GM19238 (cell line): ENCODE results near the gene CHORDC1.
A peak's percentile ranks its signal among the peaks of the same experiment; 100 is the strongest.
"Not testable (repeated sequence)": the region's sequence is repeated elsewhere in the genome, so short reads cannot be mapped to it uniquely, and the experiment has no call there.

ENCODE experiments used
- DNase-seq: peaks from one replicate; pipeline ENCODE4 v3.0.0; 2011; ENCODE audit warnings: low spot score; ENCODE audit not compliant: insufficient read length

The CHORDC1 gene

DNA sequence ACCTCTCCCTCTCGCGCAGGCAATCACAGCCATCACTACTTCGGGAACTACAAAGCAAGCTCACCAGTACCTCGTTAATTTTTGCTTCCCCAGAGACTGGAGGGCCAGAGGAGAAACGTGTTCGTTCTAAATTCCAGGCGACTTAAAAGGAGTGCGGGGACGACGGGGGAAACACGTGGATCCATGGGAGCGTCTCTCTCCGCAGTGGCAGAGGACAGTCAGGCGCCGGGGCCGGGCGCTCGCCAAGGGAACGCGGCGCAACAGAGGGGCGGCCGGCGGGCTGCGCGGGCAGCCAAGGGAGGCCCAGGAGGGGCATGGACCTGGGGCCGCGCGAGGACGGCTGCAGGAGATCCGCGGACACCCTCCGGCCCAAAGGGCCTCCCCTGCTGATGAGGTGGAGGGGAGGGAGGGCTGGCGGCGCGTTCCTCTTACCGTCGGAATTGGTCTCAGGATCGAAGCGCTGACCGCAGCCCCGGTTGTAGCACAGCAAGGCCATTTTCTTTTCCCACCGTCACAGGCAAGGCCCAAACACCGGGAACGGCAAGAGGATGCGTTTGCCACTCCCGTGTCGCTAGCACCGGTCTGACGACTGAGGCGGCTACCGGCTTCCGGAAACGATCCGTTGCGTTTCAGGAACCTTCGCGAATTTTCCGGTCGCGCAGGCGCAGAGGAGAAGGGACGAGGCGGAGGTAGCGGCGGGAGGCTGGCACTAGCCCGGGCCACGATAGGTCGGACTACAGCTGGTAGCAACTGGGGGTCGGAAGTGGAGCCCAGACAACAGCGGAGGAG, at the start of gene CHORDC1:
CHORDC1 (minus strand) TSS at position 591 of the 789 bp plus-strand sequence; CDS start at position 496, 95 bp downstream.
- DNase-seq, result peak; percentile 81

DNA sequence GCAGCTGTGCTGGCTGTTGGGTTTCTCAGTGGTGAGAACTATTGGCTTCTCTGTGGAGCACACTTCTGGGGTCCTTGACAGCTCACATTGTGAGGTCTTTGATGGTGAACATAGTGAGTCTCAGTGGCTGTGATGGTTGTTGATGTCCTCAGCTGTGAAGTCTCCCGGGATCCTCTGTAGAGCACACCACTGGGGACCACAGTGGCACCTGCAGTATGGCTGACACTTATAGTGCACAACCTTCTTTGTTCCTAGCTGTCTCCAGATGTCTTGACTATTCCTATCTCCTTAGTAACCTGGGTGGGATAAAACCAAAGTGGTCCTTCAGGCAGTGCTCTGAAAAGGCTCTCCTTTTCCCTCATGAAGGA, 34.3 kb upstream of the CHORDC1 start:
- DNase-seq, result no peak

DNA sequence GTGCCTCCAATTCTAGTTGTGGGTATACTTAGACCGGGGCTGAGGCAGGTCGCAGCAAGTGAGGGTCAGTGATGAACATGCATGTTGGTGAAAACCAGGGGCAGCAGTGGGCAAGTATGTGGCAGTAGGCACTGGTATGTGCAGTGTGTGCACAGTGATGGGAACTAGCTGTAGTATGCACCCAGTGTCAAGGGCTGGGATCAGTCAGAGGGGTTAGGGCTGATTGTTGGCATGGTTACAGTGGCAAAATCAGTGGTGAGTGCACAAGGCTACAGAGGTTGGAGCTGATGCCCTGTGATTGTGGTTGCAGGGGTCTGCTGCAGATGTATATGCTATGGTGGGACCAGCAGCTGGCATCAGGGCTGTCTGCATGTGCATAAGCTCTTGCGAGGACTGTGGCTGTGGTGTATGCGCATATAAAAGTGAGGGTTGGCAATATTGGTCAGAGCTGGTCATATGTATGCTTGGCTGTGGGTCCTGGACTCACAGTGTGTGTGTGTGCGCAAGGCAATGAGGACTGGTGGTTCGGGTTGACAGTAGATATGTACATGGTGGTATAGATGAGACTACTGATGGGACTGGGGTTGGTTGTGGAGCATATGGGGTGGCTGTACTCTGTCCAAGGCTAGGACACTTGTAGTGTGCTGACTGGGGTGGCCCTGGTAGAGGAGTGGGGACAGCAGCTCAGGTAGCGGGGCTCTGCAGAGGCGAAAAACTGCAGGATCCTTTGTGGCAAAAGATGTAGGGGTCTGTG, 33.7 kb upstream of the CHORDC1 start:
- no peak for DNase-seq

DNA sequence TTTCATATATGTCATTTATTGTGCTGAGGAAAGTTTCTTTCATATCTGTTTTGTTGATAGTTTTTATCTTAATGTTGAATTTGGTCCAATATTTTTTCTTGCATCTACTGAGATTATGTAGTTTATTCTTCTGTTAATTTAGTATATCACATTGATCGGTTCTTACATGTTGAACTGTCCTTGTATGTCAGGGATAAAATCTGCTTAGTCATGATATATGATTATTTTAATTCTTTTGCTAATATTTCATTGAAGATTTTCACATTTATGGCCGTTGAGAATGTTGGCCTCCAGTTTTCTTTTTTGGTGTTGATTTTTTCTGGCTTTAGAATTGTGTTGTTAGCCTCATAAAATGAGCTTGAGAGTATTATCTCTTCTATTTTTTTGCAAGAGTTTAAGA, 31.2 kb upstream of the CHORDC1 start:
- no peak for DNase-seq

DNA sequence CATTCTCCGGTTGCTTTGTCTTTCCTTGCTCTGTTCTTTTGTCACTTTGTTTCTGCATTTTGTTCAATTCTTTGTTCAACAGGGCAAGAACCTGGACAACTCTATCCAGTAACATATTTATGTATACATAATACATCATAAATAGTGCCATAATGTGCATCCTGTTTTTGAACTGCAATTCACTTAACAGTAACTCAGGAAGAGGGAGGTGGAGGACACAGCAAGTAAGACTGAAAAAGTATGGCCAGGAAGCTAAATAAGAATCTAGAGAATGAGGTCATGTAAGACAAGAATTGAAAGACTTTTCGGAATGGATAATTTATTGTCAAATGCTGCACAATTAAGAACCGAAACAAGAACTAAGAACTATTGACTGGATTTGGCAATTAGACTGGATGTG, 29.2 kb upstream of the CHORDC1 start:
- no peak for DNase-seq

DNA sequence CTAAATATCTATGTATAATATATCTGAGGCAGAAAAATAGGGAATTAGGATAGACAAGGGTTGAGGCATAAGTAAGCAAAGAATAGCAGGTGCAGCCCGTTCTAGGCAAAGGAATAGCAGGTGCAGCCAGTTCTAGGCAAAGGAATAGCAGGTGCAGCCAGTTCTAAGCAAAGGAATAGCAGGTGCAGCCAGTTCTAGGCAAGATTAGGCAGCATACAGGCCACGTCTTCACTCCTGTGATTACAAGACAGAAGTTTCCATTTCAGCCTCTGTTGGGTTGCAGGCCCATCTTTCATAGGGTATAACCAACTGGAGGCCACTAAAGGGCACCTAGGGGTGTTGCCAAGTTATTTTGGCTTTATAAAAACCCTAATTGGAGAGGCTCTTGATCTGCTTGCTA, 28.8 kb upstream of the CHORDC1 start:
- no peak for DNase-seq

DNA sequence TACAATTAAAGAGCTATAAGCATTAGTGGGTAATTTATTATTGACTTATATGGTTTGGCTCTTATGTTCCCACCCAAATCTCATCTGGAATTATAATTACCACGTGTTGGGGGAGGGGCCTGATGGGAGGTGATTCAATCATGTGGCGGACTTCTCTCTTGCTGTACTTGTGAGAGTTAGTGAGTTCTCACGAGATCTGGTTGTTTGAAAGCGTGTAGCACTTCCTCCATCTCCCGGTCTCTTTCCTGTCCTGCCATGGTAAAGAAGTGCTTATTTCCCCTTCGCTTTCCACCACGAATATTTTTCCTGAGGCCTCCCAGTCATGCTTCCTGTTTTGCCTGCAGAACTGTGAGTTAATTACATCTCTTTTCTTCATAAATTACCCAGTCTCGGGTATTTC, 28.1 kb upstream of the CHORDC1 start:
- no peak for DNase-seq

DNA sequence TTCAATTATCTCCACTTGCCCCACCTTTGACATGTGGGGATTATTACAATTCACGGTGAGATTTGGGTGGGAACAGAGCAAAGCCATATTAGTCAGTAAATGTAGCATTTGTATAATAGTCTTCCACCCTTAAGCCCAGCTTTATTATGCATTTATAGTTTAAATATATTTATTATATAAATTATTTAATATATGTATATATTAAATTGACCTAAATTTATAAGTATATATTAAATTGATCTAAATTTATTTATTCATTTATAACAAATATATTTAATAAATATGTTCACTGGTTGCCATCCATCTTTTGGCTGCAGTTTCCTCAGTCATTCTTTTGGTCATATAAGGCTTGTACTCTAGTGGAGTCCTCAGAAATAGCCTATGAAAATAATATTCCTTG, 23.6 kb upstream of the CHORDC1 start:
- DNase-seq, result no peak

DNA sequence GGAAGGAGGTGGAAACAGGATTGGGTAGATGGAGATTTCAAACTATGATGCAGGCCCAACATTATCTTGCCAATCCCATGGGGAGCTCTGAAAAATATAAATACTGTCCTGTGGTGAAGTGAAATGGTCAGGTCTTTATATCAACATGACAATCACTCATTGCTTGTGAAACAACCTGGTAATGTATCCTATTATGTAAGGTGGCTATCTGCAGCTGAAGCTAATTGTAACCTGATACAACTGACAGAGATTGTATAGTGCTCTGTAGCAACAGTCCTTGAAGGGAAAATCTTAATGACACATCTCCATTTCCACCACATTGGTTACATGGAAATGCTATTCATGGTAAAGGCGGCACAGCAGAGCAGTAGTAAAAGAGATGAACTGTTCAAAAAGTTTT, 20.7 kb upstream of the CHORDC1 start:
- DNase-seq, result no peak

DNA sequence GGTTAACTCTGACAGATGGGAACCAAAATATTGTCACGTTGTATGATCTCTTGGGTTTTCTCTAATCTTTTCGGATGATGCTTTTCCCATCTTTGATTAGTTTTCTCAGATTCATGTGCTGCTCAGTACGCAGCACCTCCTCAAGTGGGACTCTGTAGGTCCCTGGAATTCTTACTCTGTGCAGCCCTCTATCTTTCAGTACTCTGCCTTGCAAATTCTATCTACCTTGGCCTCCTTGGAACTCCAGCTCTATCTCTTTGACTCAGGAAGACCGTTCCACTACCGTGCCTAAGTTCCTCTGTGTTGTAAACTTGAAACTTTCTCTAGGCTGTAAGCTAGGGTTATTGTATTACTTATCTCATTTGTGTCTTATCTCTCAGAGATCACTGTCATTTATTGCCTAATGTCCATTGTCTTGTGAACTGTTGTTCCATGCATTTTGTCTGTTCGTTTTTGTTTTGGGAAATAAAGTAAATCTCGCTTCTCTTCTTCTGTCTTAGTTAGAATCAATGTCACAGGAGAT, 20.1 kb upstream of the CHORDC1 start:
- DNase-seq, result no peak

DNA sequence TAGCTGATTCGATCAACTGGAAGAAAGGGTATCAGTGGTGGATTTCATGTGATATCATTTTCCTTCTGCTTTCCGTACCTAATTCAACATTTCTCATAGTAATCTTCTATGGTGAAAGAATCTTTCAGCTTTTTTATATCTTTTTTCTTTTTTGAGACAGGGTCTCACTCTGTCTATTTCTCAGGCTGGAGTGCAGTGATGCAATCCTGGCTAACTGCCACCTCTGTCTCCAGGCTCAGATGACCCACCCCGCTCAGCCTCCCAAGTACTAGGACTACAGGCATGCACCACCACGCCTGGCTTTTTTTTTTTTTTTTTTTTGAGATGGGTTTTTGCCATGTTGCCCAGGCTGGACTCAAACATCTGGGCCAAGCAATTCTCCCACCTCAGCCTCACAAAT, 18.6 kb upstream of the CHORDC1 start:
- no peak for DNase-seq

DNA sequence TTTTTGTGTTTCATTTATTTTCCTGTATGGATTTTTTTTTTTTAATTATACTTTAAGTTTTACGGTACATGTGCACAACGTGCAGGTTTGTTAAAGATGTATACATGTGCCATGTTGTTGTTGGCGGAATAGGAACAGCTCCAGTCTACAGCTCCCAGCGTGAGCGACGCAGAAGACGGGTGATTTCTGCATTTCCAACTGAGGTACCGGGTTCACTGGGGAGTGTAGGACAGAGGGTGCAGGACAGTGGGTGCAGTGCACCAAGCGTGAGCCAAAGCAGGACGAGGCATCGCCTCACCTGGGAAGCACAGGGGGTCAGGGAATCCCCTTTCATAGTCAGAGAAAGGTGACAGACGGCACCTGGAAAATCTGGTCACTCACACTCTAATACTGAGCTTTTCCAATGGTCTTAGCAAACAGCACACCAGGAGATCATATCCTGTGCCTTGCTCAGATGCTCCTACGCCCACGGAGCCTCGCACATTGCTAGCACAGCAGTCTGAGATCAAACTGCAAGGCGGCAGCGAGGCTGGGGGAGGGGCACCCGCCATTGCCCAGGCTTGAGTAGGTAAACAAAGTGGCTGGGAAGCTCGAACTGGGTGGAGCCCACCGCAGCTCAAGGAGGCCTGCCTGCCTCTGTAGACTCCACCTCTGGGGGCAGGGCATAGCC, 17.3 kb upstream of the CHORDC1 start:
- DNase-seq, result not testable (repeated sequence)

DNA sequence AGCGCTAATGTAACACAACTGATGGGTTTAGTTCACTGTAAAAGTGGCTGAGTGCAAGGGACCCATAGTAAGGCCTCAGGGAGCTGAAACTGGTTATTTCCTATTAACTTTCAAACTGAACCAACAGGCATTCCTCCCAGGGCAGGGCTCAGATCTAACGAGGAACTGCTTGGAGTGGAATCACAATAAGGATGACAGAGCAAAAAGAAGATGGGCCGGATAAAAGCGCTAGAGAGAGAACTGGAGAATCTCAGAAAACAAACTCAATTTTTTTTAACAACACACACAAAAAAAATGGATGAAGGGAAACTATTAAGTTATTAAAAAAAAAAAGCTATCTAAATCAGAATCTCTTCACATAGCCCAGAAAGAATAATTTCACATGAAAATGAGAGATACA, 14.2 kb upstream of the CHORDC1 start:
- DNase-seq, result no peak

DNA sequence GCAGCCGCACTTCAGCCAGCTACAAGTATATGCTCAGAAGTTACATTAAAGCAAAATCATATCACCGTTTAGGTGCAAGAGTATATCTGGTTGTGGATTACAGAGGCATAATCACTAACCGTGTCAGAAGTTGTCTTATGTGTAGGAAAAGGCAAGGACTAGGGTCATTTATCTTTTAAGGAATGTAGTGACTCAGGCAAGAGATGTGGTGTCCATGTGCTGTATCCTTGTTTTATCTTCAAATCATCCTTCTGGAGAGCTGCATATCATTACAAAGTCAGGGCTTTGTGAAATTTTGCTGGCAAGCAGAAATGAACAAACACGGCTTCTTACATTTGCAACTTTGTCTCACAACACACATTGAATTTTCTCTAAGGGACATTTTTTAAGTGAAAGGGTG, 12.7 kb upstream of the CHORDC1 start:
- DNase-seq, result no peak

DNA sequence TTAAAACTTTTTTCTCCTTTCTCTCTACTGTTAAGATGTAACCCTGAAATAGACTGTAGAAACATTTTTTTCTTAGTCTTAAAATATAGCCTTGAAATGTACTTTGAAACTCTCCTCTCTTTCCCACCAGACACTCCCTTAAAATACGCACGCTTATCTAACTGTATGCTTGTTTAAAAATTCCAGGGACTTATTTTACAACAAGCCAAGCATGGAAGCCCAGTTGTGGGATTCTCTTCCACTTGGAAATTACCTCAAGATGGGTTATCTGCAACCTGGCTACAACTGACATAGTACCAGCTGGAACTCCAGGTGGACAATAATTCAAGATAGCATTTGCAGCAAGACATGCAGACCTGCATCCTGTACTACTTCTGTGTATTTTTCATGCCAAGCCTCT, 12.1 kb upstream of the CHORDC1 start:
- no peak for DNase-seq

DNA sequence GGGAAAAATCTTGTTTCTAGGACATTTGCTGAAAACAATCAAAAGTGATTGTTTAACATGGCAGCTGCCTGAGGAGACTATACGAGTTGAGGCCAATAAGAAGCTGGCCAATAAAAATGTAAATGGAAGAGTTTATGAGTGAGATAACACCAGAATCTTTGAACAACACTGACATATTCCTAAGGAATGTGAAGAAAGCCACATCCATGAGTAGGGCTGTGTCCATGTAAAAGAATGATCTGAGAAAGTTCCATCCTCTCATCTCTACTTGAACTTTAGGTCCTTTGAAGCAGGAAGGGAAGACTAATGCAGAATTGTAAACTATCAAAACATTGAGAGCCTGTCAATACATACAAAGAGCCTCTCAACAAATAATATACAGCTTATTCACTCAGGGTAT, 6.9 kb upstream of the CHORDC1 start:
- no peak for DNase-seq

DNA sequence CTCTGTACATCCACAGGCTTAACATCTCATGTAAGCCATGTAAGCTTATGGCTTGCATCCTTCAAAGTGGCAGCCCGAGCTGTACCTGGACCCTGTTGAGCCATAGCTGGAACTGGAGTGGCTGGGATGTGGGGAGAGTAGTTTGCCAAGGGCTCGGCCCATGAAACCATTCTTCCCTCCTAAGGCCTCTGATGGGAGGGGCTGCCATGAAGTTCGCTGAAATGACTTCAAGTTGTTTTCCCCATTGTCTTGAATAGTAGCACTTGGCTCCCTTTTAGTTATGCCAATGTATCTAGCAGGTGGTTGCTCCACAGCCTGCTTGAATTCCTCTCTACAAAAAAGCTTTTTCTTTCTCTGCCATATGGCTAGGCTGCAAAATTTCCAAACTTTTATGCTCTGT, 5.2 kb upstream of the CHORDC1 start:
- no peak for DNase-seq

DNA sequence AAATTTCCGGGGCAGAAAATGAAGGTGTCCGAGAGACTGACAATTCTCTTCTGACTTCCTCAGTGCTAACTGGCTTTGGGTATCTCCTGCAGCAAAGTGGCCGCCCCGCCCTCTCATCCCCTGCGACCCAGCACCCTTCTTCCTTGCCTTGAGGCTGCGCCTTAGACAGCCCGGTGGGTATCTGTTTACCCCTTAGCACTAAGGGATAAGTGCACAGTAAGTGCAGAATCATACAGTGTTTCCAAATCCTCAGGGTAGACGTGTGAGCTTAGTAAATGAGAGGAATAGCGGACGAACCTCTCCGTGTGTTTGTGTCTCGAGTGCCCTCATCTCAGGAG, 368 bp upstream of the CHORDC1 start:
- DNase-seq, result no peak

DNA sequence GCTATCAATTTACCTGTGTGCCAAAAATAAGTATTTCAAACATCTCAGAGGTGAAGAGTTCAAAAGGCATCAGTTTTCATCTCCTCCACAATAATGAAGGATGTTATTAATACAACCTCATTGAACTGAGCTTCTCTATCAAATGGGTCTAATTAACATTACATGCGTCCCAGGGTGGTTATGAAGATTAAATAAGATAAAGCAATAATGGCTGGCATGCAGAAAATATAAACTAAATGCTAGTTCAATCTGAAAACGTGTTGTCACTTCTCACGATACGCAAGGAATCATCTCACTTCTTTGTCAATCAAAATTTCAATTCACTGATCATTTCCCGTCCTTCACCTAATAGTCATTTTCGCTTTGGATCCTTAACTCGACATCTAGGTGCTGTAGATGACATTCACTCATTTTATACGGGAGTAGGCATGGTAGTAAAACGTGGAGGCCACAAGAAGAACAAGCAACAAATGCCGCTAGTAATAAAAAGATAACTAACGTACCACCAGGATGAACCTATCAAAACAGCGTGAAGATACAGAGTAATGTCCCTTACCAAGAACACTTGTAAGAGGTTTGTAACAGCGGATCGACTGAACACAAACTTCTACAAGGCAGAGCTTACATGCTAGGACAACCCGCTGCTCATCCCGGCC, 918 bp downstream of the CHORDC1 start:
- peak; percentile 10 for DNase-seq

DNA sequence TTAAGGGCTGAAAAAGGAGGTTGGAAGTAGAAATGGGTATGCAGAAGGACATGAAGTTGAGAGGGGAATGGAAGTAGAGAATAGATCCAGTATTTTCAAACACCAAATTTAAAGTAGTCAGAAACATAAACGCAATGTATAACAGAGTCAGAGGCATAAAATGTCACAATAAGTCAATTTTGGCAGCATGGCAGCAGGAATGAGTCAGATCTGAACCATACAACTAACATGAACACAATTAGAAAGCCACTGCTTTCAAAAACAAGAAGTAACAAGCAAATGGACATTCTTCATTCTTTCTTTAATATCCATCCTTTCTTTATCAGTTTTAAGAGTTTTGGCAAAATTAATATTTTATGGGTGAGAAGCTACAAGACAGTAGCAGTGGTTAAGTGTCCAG, 2.5 kb downstream of the CHORDC1 start:
- DNase-seq, result no peak

DNA sequence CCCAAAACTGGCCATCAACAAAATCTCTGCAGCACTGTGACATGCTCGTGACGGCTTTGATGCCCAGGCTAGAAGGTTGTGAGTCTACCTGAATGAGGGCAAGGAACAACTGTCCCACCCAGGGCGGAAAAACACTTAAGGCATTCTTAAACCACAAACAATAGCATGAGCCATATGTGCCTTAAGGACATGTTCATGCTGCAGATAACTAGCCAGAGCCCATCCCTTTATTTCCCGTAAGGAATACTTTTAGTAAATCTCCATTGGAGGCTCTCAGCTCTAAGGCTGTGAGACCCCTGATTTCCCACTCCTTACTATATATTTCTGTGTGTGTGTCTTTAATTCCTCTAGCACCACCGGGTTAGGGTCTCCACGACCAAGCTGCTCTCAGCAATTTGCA, 3.4 kb downstream of the CHORDC1 start:
- DNase-seq, result no peak

DNA sequence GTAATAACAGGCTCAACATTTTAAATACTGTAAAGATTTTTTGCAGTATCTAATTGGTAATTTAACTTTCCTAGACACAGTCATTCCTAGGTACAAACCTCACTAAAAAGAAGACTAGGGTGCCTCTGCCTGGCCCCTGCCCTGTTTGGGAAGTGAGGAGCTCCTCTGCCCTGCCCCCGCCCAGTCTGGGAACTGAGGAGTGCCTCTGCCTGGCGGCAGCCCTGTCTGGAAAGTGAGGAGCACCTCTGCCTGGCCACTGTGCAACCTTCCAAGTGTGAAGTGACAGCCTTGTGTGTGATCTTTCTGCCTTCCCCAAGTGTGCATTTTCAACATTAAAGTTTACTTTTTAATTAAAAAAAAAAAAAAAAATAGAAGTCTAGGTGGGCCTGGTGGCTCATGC, 4.2 kb downstream of the CHORDC1 start:
- no peak for DNase-seq
